Psoas muscle (tissue), 8 donors: ENCODE data around the gene PDE6A. TPM values are rescaled to one million over a fixed set of nuclear protein-coding genes. Genes with fewer than 3 reads are reported as not detected.

ENCODE experiments used
- ATAC-seq, 4 donors: fragments of 200-7000 bp; cut with Tn5 transposase; one replicate each; pipeline ENCODE4 v1.9.1; 2020; ENCODE audit warnings: moderate library complexity in 3 of 4, mild to moderate bottlenecking in 2 of 4
- DNase-seq, 2 donors: peaks; one replicate each; pipeline ENCODE4 v3.0.0-alpha.2; 2020
- H3K27ac ChIP-seq: fragments of 200-600 bp; one replicate; pipeline ENCODE4 v1.8.0; 2022
- H3K27me3 ChIP-seq, 3 donors: fragments of 200-600 bp in 1 of 3; one replicate each; pipeline versions ENCODE4 v1.6.1 to v1.8.0; 2013 to 2022; ENCODE audit warnings: low read length in 2 of 3, mild to moderate bottlenecking in 2 of 3, moderate library complexity in 1 of 3; ENCODE audit not compliant: insufficient read depth in 3 of 3
- H3K36me3 ChIP-seq, 2 donors: fragments of 200-600 bp in 1 of 2; one replicate each; pipeline versions ENCODE4 v1.6.1 to v1.8.0; 2013 to 2022; ENCODE audit warnings: low read depth in 1 of 2, mild to moderate bottlenecking in 1 of 2, moderate library complexity in 1 of 2; ENCODE audit not compliant: insufficient read depth in 1 of 2
- H3K4me1 ChIP-seq: fragments of 200-600 bp; one replicate; pipeline ENCODE4 v1.8.0; 2022
- H3K4me3 ChIP-seq: fragments of 200-600 bp; one replicate; pipeline ENCODE4 v1.8.0; 2022; ENCODE audit warnings: mild to moderate bottlenecking
- H3K9me3 ChIP-seq: fragments of 200-600 bp; one replicate; pipeline ENCODE4 v1.8.0; 2022
- WGBS, 3 donors: extraction: QIAGEN DNeasy Blood & Tissue Kit; methylation state at CpG; one replicate each; pipeline versions ENCODE4 v1.1.6 to v1.1.7; 2013; 5-methylcytosine and 5-hydroxymethylcytosine counted together
- intact Hi-C, 2 donors: fragments of 100-400 bp; cut with DNase I; formaldehyde crosslinking; loops; one replicate each; pipeline versions ENCODE4 v1.11.0 to v1.14.2; 2022
- polyA plus RNA-seq, 3 donors: library from polyadenylated mRNA; stranded (reverse); fragments of 200-250 nt; gene quantifications; one replicate each; pipeline ENCODE4 v1.2.3, GENCODE V29; 2013
- total RNA-seq, 4 donors: library from RNA; stranded (reverse); fragmentation: NEBNext Ultra II Directional in 2 of 4; extraction: Animal tissue kit (Norgen Biotek cat#: 25700) in 2 of 4; gene quantifications; one replicate each; pipeline versions ENCODE4 v1.2.1 to v1.2.4, GENCODE V29; 2021 to 2023
- TF ChIP-seq, protein P1 (sequence below): fragments of 200-600 bp; IDR thresholded peaks from one replicate; pipeline ENCODE4 v1.8.0; 2022; ENCODE audit warnings: antibody characterized with exemption
- donor health status: healthy with polysubstance abuse.
- donor health status: DM: no; HTN: no; CAD: no; lungs with moderate emphysema.
- donor health status: Bipolar disorder and iron deficiency.
- donor health status: healthy.
- donor health status: DM: yes; HTN: yes; CAD: no.
- donor health status: DM: no; HTN: no; CAD: no.
- donor health status: DM: no; HTN: no; CAD: no.
- donor health status: DM: yes; HTN: yes; CAD: no.

PDE6A gene
- total and polyA plus RNA-seq, 7 donors: 0.04 to 0.26 (median 0.10) TPM

DNA sequence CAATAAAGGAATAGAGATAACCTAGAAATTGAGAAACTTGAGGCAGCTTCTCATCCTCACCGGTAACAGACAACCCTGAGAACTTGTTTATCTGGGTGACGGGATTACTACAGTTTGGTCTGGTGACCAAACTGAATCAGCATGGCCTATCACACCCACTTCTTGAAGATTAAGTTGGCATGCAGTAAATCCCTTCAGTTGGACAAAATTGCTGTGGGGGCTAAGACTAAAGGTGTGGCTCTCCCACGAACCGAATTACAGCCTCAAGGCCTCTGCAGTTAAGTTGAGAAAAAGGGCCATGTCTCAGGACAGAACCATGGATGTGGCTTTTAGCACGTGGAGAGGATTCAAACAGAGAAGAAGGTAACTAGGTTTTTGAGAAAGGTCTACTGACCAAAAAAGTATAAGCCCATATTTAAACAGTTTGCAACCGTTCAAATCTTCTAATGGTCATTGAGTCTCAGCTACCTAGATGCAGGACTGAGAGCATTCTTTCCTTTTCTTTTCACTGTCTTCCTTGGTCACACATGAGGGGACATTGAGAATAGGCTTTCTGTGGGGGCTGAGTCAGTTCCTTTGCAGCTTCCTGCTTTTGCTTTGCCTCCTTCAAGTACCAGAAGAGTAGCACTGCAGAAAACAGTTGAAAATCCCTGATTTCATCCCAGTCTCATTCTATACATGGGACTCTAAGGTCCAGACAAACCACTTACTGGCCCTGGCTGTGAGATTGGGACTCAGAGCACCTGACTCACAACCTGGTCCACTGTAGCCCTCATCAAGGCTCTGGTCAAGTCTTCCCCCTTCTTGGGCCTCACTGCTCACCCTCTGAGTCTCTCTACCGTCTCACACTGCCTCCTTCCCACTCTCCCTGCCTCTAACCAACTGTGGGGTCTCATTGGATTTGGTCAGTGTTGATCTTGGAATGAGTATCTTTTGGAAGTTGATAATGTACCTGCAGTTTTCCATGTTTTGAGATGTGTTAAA lies 30.9 kb downstream of the PDE6A start:
- Histone ChIP-seq H3K27me3 (no peaks in the 10 kb centered on the region), H3K36me3 (no peaks in the 10 kb centered on the region), H3K4me1 (peaks cover 12% of the 10 kb centered on the region), H3K27ac (no peak overlapping the region), H3K9me3 (no peaks in the 10 kb centered on the region), H3K4me3 (no peak overlapping the region)
- intact Hi-C loops: no loop called here
- WGBS, 3 donors: 80 to 90% (median 80%) methylated on average over 7 of the region's 7 CpGs
- TF ChIP-seq, protein P1, sequence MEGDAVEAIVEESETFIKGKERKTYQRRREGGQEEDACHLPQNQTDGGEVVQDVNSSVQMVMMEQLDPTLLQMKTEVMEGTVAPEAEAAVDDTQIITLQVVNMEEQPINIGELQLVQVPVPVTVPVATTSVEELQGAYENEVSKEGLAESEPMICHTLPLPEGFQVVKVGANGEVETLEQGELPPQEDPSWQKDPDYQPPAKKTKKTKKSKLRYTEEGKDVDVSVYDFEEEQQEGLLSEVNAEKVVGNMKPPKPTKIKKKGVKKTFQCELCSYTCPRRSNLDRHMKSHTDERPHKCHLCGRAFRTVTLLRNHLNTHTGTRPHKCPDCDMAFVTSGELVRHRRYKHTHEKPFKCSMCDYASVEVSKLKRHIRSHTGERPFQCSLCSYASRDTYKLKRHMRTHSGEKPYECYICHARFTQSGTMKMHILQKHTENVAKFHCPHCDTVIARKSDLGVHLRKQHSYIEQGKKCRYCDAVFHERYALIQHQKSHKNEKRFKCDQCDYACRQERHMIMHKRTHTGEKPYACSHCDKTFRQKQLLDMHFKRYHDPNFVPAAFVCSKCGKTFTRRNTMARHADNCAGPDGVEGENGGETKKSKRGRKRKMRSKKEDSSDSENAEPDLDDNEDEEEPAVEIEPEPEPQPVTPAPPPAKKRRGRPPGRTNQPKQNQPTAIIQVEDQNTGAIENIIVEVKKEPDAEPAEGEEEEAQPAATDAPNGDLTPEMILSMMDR: no peak
- ATAC-seq (no peak), DNase-seq (no peak)

DNA sequence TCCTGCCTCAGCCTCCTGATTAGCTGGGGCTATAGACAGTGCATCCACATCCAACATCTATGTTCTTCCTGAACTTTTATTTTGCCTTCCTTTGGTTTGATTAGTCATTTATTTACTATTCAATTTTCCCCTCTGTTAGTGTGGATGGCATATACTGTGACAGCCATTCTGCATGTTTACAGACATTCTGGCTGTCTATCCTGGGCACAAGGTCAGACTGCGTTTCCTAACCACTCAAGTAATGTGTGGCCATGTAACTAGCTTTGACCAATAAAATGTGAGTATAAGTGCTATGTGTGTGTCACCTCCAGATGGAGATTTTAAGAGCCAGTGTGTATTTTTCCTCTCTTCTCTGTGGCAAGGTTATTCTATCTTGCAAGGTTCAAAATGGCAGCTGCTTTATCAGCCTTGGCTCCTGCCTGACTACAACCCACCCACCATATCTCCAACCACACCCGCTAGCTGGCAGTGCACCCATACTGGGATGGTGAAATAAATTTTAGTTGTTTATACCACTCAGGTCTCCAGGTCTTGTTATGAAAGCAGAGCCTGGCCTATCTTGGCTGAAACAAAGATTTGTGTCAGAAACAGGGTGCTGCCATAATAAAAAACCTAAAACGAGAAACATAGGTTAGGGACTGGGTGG lies 32.2 kb downstream of the PDE6A start:
- H3K4me3 ChIP-seq: no peak overlapping the region
- intact Hi-C loops: no loop called here
- no peaks in the 10 kb centered on the region for H3K27me3 ChIP-seq
- TF ChIP-seq, protein P1: no peak
- peaks cover 9% of the 10 kb centered on the region for H3K4me1 ChIP-seq
- H3K36me3 ChIP-seq: no peaks in the 10 kb centered on the region
- DNase-seq (no peak), ATAC-seq (no peak)
- H3K9me3 ChIP-seq: no peaks in the 10 kb centered on the region
- 93 to 97% (median 94%) methylated on average over 3 of the region's 3 CpGs for WGBS, 3 donors
- H3K27ac ChIP-seq: no peak overlapping the region

DNA sequence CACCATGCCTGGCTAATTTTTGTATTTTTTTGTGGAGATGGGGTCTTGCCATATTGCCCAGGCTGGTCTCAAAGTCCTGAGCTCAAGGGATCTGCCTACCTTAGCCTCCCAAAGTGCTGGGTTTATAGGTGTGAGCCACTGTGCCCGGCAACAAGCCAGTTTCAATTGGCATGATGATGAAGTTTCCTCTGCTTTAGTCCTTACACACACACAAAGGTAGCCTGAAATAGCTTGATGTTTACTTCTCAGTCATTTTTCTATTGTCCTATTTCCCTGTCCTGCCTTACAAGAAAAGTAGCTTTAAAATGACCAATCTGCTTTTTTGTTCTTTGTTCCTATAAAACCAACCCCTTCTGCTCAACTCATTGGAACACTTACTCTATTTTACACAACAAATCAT lies 33.6 kb downstream of the PDE6A start:
- Histone ChIP-seq H3K27ac (no peak overlapping the region), H3K36me3 (no peaks in the 10 kb centered on the region), H3K9me3 (no peaks in the 10 kb centered on the region), H3K27me3 (no peaks in the 10 kb centered on the region), H3K4me1 (peaks cover 2% of the 10 kb centered on the region), H3K4me3 (no peak overlapping the region)
- WGBS, 3 donors: 80 to 92% (median 85%) methylated on average over 1 of the region's 1 CpG
- no peak for ATAC-seq
- intact Hi-C loops: no loop called here
- DNase-seq: no peak
- TF ChIP-seq, protein P1: no peak

DNA sequence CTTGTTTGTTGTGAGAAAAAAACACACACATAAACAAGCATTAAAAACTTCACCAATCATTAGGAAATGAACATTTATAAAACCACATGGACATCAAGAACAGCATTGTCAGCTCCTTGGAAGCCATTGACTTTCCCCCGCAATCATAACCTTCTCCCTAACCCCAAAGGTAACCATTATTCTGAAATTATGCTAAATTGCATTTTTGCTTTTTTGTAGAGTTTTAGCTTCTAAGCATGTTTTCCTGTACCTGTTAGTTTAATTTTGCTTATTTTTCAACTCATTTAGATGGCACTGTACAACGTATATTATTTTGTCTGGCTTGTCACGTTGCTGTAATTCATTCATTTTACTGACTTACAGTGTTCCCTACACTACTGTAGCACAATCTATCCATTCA lies 36.8 kb downstream of the PDE6A start:
- no peak overlapping the region for H3K4me3 ChIP-seq
- H3K9me3 ChIP-seq: no peaks in the 10 kb centered on the region
- DNase-seq (no peak), ATAC-seq (no peak)
- TF ChIP-seq, protein P1: no peak
- peaks cover 9% of the 10 kb centered on the region for H3K4me1 ChIP-seq
- H3K27me3 ChIP-seq: no peaks in the 10 kb centered on the region
- no peaks in the 10 kb centered on the region for H3K36me3 ChIP-seq
- H3K27ac ChIP-seq: no peak overlapping the region
- 79 to 88% (median 82%) methylated on average over 3 of the region's 3 CpGs for WGBS, 3 donors
- intact Hi-C loops: no loop called here
